OCI-LY7 (cell line): ENCODE data around the gene IGFBP6. TPM values are rescaled to one million over a fixed set of nuclear protein-coding genes. Genes with fewer than 3 reads are reported as not detected.

Experiments
- BruUV-seq: library from RNA; stranded (reverse); fragments of 400-500 nt; replicated peaks from 2 replicates; lab custom pipeline; 2021; lab: Mats Ljungman, UMichigan
- CTCF ChIA-PET: fragments of 300-600 bp; sonication (Branson Sonifier 250); formaldehyde crosslinking; loops from one replicate; lab custom pipeline; 2022; ENCODE audit warnings: antibody characterized with exemption; ENCODE audit not compliant: unreplicated experiment; lab: Charles Lee
- POLR2A ChIA-PET: fragments of 300-600 bp; sonication (Branson Sonifier 250); formaldehyde crosslinking; loops from one replicate; lab custom pipeline; 2022; ENCODE audit warnings: antibody characterized with exemption; lab: Charles Lee
- DNase-seq: peaks from one replicate; pipeline ENCODE4 v3.0.0-alpha.2; 2015; ENCODE audit warnings: low spot score
- H2AFZ ChIP-seq: fragments of 200-600 bp; sonication (generic), shearing (Covaris generic); 2 replicates; pipeline ENCODE4 v1.6.1; 2014; ENCODE audit warnings: mild to moderate bottlenecking, antibody characterized with exemption, low read length, moderate library complexity
- H3K27ac ChIP-seq: fragments of 200-600 bp; sonication (generic); 2 replicates; pipeline ENCODE4 v1.5.1; 2014; ENCODE audit warnings: mixed run types, low read depth, mild to moderate bottlenecking, moderate library complexity, low read length, inconsistent platforms; ENCODE audit not compliant: poor library complexity, severe bottlenecking
- H3K36me3 ChIP-seq: fragments of 200-600 bp; sonication (generic); 2 replicates; pipeline ENCODE4 v1.6.1; 2014; ENCODE audit warnings: mild to moderate bottlenecking, antibody characterized with exemption, low read length, moderate library complexity, mixed read lengths; ENCODE audit not compliant: insufficient read depth
- H3K4me1 ChIP-seq: fragments of 200-600 bp; sonication (generic); 2 replicates; pipeline ENCODE4 v1.5.1; 2014; ENCODE audit warnings: mild to moderate bottlenecking, low read length; ENCODE audit not compliant: insufficient read depth, poor library complexity, severe bottlenecking
- H3K4me2 ChIP-seq: fragments of 200-600 bp; sonication (generic); 2 replicates; pipeline ENCODE4 v1.6.1; 2014; ENCODE audit warnings: mild to moderate bottlenecking, low read length
- H3K4me3 ChIP-seq: fragments of 200-600 bp; sonication (generic); 2 replicates; pipeline ENCODE4 v1.5.1; 2014; ENCODE audit warnings: mild to moderate bottlenecking, low read depth, low read length; ENCODE audit not compliant: poor library complexity, severe bottlenecking
- H3K79me2 ChIP-seq: fragments of 200-600 bp; sonication (generic); 2 replicates; pipeline ENCODE4 v1.6.1; 2016; ENCODE audit warnings: low read depth, mild to moderate bottlenecking, low read length, moderate library complexity, mixed read lengths; ENCODE audit not compliant: insufficient read depth
- H3K9me2 ChIP-seq: fragments of 200-600 bp; sonication (generic); 2 replicates; pipeline ENCODE4 v1.6.1; 2016; ENCODE audit warnings: mild to moderate bottlenecking, low read length, mixed read lengths; ENCODE audit not compliant: insufficient read depth
- H3K9me3 ChIP-seq: fragments of 200-600 bp; sonication (generic); 2 replicates; pipeline ENCODE4 v1.6.1; 2014; ENCODE audit warnings: mild to moderate bottlenecking, mixed run types, low read length, mixed read lengths
- H4K20me1 ChIP-seq: fragments of 200-600 bp; sonication (generic); 2 replicates; pipeline ENCODE4 v1.6.1; 2014; ENCODE audit warnings: mild to moderate bottlenecking, antibody characterized with exemption, low read length, moderate library complexity, mixed read lengths; ENCODE audit not compliant: insufficient read depth
- CTCF ChIP-seq: fragments of 200-600 bp; sonication (generic); conservative IDR thresholded peaks from 2 replicates; pipeline ENCODE4 v1.5.1; 2014; ENCODE audit warnings: mild to moderate bottlenecking, antibody characterized with exemption, low read length, moderate library complexity, mixed read lengths
- EZH2phosphoT487 ChIP-seq: fragments of 200-600 bp; sonication (generic); IDR thresholded peaks from 2 replicates; pipeline ENCODE4 v1.6.1; 2018; ENCODE audit warnings: low read depth, borderline replicate concordance, mild to moderate bottlenecking, mixed run types, antibody characterized with exemption, low read length, moderate library complexity, mixed read lengths
- intact Hi-C: fragments of 100-400 bp; cut with micrococcal nuclease; formaldehyde crosslinking; loops from one replicate; pipeline ENCODE4 v1.10.0; 2022; ENCODE audit not compliant: unreplicated experiment
- total RNA-seq, 2 experiments: library from RNA; depleted of rRNA in 1 of 2; stranded (reverse); fragments of >200 nt in 1 of 2; shearing (Covaris generic) in 1 of 2; gene quantifications; 2 replicates each; pipeline ENCODE4 v1.2.3, GENCODE V29; 2014 to 2022

Gene IGFBP6
- total RNA-seq, 2 experiments from 2014 or later: 2.9 TPM; not detected in 1

- no peak for DNase-seq
- no peaks in the 10 kb centered on the region for H3K36me3 ChIP-seq
- TF ChIP-seq CTCF (no peak), EZH2phosphoT487 (no peak)
- H2AFZ ChIP-seq: peak overlapping the region; percentile 74
- ChIA-PET CTCF (interaction anchor here (1.0 to 2.2 kb wide), 4 partner anchors 15 to 41 kb away, joined by 4 to 13 read pairs (median 5); partner anchors contain the start of gene SPRYD3), POLR2A (interaction anchor here (0.7 to 3.2 kb wide), 11 partner anchors 9 to 399 kb away, joined by 3 to 29 read pairs (median 4); partner anchors contain the start of genes SPRYD3 and TARBP2)
- peak overlapping the region; percentile 60 for H3K27ac ChIP-seq
- H3K4me2 ChIP-seq: peak overlapping the region; percentile 67
- peak overlapping the region; percentile 29 for H3K4me3 ChIP-seq
- no peaks in the 10 kb centered on the region for H4K20me1 ChIP-seq
- H3K79me2 ChIP-seq: no peaks in the 10 kb centered on the region
- no peaks in the 10 kb centered on the region for H3K9me3 ChIP-seq
- intact Hi-C loops: no loop called here
- peaks cover 44% of the 10 kb centered on the region for H3K4me1 ChIP-seq
- H3K9me2 ChIP-seq: no peaks in the 10 kb centered on the region
- no TSS peak for BruUV-seq
Measured at GRCh38 chr12:53101931-53102781, 4.7 kb downstream of the IGFBP6 start.

GRCh38 chr12:53102883-53103807 lies 5.7 kb downstream of the IGFBP6 start, which contains the start of gene SOAT2:
Gene SOAT2, plus strand, starts transcription at chr12:53103486. Its CDS starts 92 bp downstream, at chr12:53103578.
- Histone ChIP-seq H3K4me1 (peaks cover 36% of the 10 kb centered on the region), H3K4me2 (peak within 1 kb of the TSS; percentile 67)

More at GRCh38 chr12:53102883-53103807, 5.7 kb downstream of the IGFBP6 start, which contains the start of gene SOAT2:
- no peak for TF ChIP-seq CTCF
- TF ChIP-seq EZH2phosphoT487: no peak
- no TSS peak for BruUV-seq
- ChIA-PET CTCF (interaction anchor here (1.0 to 2.2 kb wide), 4 partner anchors 16 to 42 kb away, joined by 4 to 13 read pairs (median 5); partner anchors contain the start of gene SPRYD3), POLR2A (interaction anchor here (0.5 to 3.2 kb wide), 13 partner anchors 8 to 825 kb away, joined by 3 to 29 read pairs (median 3); partner anchors contain the start of genes SPRYD3 and TARBP2)
- Histone ChIP-seq H3K79me2 (no peaks in the 10 kb centered on the region), H3K4me3 (peak within 1 kb of the TSS; percentile 29), H3K9me2 (no peaks in the 10 kb centered on the region), H3K27ac (peak within 1 kb of the TSS; percentile 60), H3K9me3 (no peaks in the 10 kb centered on the region), H2AFZ (peak within 1 kb of the TSS; percentile 74), H3K36me3 (no peaks in the 10 kb centered on the region), H4K20me1 (no peaks in the 10 kb centered on the region)
- DNase-seq: peak; percentile 79
- intact Hi-C loops: no loop called here
